HEK293 (cell line): ENCODE data around the gene CORO2B.

Experiments
- CTCF ChIA-PET: fragments of 350-600 bp; formaldehyde crosslinking; extraction: SDS; loops from one replicate; lab custom pipeline; 2021; ENCODE audit warnings: antibody characterized with exemption; lab: Yijun Ruan, JAX
- POLR2A ChIA-PET: fragments of 300-600 bp; formaldehyde crosslinking; extraction: SDS; loops from one replicate; lab custom pipeline; 2020; ENCODE audit warnings: antibody characterized with exemption, inconsistent platforms; lab: Yijun Ruan, JAX
- H3K27ac ChIP-seq: fragments of 200-500 bp; sonication (Bioruptor generic); 2 replicates; pipeline ENCODE4 v1.5.1; 2014; ENCODE audit warnings: low read depth, low read length, control low read depth, inconsistent platforms; ENCODE audit errors: extremely low read depth
- H3K36me3 ChIP-seq, 2 experiments: fragments of 200-500 bp in 1 of 2; sonication (Bioruptor generic) in 1 of 2; 1 replicate in 1 of 2; 2 replicates in 1 of 2; pipeline ENCODE4 v1.5.1; 2014 to 2017; ENCODE audit warnings: inconsistent platforms in 2 of 2, low read length in 2 of 2; ENCODE audit not compliant: control insufficient read depth in 2 of 2, insufficient read depth in 1 of 2
- H3K4me1 ChIP-seq: fragments of 200-500 bp; sonication (Bioruptor generic); 2 replicates; pipeline ENCODE4 v1.5.1; 2014; ENCODE audit warnings: mild to moderate bottlenecking, low read length, inconsistent platforms; ENCODE audit not compliant: control insufficient read depth, insufficient read depth
- H3K4me3 ChIP-seq: 2 replicates; pipeline ENCODE4 v1.5.1; 2011; ENCODE audit warnings: low read depth, mild to moderate bottlenecking, control low read depth, low read length, moderate library complexity
- H3K9me3 ChIP-seq: fragments of 200-500 bp; sonication (Bioruptor generic); 2 replicates; pipeline ENCODE4 v1.5.1; 2014; ENCODE audit warnings: low read depth, low read length, inconsistent platforms; ENCODE audit not compliant: control insufficient read depth, insufficient read depth
- GFI1B ChIP-seq: fragments of 450-650 bp; formaldehyde crosslinking; IDR thresholded peaks from 2 replicates; pipeline ENCODE4 v1.5.1; 2016; ENCODE audit warnings: missing biosample characterization, missing genetic modification characterization
- GLIS1 ChIP-seq: fragments of 450-650 bp; formaldehyde crosslinking; IDR thresholded peaks from 2 replicates; pipeline ENCODE4 v1.5.1; 2016; ENCODE audit warnings: missing biosample characterization, missing genetic modification characterization
- MZF1 ChIP-seq: fragments of 450-650 bp; formaldehyde crosslinking; IDR thresholded peaks from 2 replicates; pipeline ENCODE4 v1.5.1; 2017; ENCODE audit warnings: missing biosample characterization, missing genetic modification characterization, borderline replicate concordance
- PRDM1 ChIP-seq: fragments of 450-650 bp; formaldehyde crosslinking; IDR thresholded peaks from 2 replicates; pipeline ENCODE4; 2016; ENCODE audit warnings: missing biosample characterization, missing genetic modification characterization
- ZBTB1 ChIP-seq: fragments of 450-650 bp; formaldehyde crosslinking; IDR thresholded peaks from 2 replicates; pipeline ENCODE4 v1.5.1; 2016; ENCODE audit warnings: missing biosample characterization, missing genetic modification characterization
- ZBTB10 ChIP-seq: fragments of 450-650 bp; formaldehyde crosslinking; IDR thresholded peaks from 2 replicates; pipeline ENCODE4 v1.5.1; 2016; ENCODE audit warnings: missing biosample characterization, missing genetic modification characterization
- ZBTB21 ChIP-seq: fragments of 450-650 bp; formaldehyde crosslinking; IDR thresholded peaks from 2 replicates; pipeline ENCODE4 v1.5.1; 2017; ENCODE audit warnings: missing biosample characterization, missing genetic modification characterization
- ZBTB8A ChIP-seq: fragments of 450-650 bp; formaldehyde crosslinking; IDR thresholded peaks from 2 replicates; pipeline ENCODE4 v1.5.1; 2016; ENCODE audit warnings: missing biosample characterization, missing genetic modification characterization
- ZEB2 ChIP-seq: fragments of 450-650 bp; formaldehyde crosslinking; IDR thresholded peaks from 2 replicates; pipeline ENCODE4 v1.5.1; 2016; ENCODE audit warnings: missing biosample characterization, missing genetic modification characterization
- ZNF175 ChIP-seq: fragments of 450-650 bp; formaldehyde crosslinking; IDR thresholded peaks from 2 replicates; pipeline ENCODE4 v1.5.1; 2016; ENCODE audit warnings: missing biosample characterization, missing genetic modification characterization
- ZNF19 ChIP-seq: fragments of 450-650 bp; formaldehyde crosslinking; IDR thresholded peaks from 2 replicates; pipeline ENCODE4; 2016; ENCODE audit warnings: missing biosample characterization, missing genetic modification characterization, low read depth
- ZNF2 ChIP-seq: fragments of 450-650 bp; formaldehyde crosslinking; IDR thresholded peaks from 2 replicates; pipeline ENCODE4 v1.5.1; 2016; ENCODE audit warnings: missing biosample characterization, missing genetic modification characterization
- ZNF26 ChIP-seq: fragments of 450-650 bp; formaldehyde crosslinking; IDR thresholded peaks from 2 replicates; pipeline ENCODE4 v1.5.1; 2016; ENCODE audit warnings: missing biosample characterization, missing genetic modification characterization
- ZNF394 ChIP-seq: fragments of 450-650 bp; formaldehyde crosslinking; IDR thresholded peaks from 2 replicates; pipeline ENCODE4 v1.5.1; 2016; ENCODE audit warnings: missing biosample characterization, missing genetic modification characterization, mild to moderate bottlenecking, moderate library complexity, borderline replicate concordance
- ZNF488 ChIP-seq: fragments of 450-650 bp; formaldehyde crosslinking; IDR thresholded peaks from 2 replicates; pipeline ENCODE4 v1.5.1; 2016; ENCODE audit warnings: missing biosample characterization, missing genetic modification characterization
- ZNF514 ChIP-seq: fragments of 450-650 bp; formaldehyde crosslinking; IDR thresholded peaks from 2 replicates; pipeline ENCODE4 v1.5.1; 2016; ENCODE audit warnings: missing biosample characterization, missing genetic modification characterization
- ZNF544 ChIP-seq: fragments of 450-650 bp; formaldehyde crosslinking; IDR thresholded peaks from 2 replicates; pipeline ENCODE4 v1.5.0; 2017; ENCODE audit warnings: missing biosample characterization, missing genetic modification characterization
- ZNF548 ChIP-seq: fragments of 450-650 bp; formaldehyde crosslinking; IDR thresholded peaks from 2 replicates; pipeline ENCODE4 v1.5.1; 2016; ENCODE audit warnings: missing biosample characterization, missing genetic modification characterization
- ZNF560 ChIP-seq: fragments of 450-650 bp; formaldehyde crosslinking; IDR thresholded peaks from 2 replicates; pipeline ENCODE4 v1.5.1; 2017; ENCODE audit warnings: missing biosample characterization, missing genetic modification characterization, borderline replicate concordance
- ZNF571 ChIP-seq: fragments of 450-650 bp; formaldehyde crosslinking; IDR thresholded peaks from 2 replicates; pipeline ENCODE4 v1.5.0; 2017; ENCODE audit warnings: missing biosample characterization, missing genetic modification characterization
- ZNF624 ChIP-seq: fragments of 450-650 bp; formaldehyde crosslinking; IDR thresholded peaks from 2 replicates; pipeline ENCODE4 v1.5.1; 2017; ENCODE audit warnings: missing biosample characterization, missing genetic modification characterization
- ZNF626 ChIP-seq: fragments of 450-650 bp; sonication (Bioruptor Pico); formaldehyde crosslinking; IDR thresholded peaks from 2 replicates; pipeline ENCODE4 v1.5.1; 2018; ENCODE audit warnings: missing biosample characterization, missing genetic modification characterization, inconsistent platforms
- ZNF629 ChIP-seq: fragments of 450-650 bp; formaldehyde crosslinking; IDR thresholded peaks from 2 replicates; pipeline ENCODE4 v1.5.1; 2017; ENCODE audit warnings: missing biosample characterization, missing genetic modification characterization
- ZNF658 ChIP-seq: fragments of 450-650 bp; formaldehyde crosslinking; IDR thresholded peaks from 2 replicates; pipeline ENCODE4; 2016; ENCODE audit warnings: missing biosample characterization, missing genetic modification characterization
- ZNF777 ChIP-seq: fragments of 450-650 bp; formaldehyde crosslinking; IDR thresholded peaks from 2 replicates; pipeline ENCODE4 v1.5.1; 2017; ENCODE audit warnings: missing biosample characterization, missing genetic modification characterization, borderline replicate concordance
- TF ChIP-seq, protein P1 (sequence below): fragments of 450-650 bp; formaldehyde crosslinking; IDR thresholded peaks from 2 replicates; pipeline ENCODE4 v1.5.1; 2016; ENCODE audit warnings: missing biosample characterization, missing genetic modification characterization

The CORO2B gene

DNA sequence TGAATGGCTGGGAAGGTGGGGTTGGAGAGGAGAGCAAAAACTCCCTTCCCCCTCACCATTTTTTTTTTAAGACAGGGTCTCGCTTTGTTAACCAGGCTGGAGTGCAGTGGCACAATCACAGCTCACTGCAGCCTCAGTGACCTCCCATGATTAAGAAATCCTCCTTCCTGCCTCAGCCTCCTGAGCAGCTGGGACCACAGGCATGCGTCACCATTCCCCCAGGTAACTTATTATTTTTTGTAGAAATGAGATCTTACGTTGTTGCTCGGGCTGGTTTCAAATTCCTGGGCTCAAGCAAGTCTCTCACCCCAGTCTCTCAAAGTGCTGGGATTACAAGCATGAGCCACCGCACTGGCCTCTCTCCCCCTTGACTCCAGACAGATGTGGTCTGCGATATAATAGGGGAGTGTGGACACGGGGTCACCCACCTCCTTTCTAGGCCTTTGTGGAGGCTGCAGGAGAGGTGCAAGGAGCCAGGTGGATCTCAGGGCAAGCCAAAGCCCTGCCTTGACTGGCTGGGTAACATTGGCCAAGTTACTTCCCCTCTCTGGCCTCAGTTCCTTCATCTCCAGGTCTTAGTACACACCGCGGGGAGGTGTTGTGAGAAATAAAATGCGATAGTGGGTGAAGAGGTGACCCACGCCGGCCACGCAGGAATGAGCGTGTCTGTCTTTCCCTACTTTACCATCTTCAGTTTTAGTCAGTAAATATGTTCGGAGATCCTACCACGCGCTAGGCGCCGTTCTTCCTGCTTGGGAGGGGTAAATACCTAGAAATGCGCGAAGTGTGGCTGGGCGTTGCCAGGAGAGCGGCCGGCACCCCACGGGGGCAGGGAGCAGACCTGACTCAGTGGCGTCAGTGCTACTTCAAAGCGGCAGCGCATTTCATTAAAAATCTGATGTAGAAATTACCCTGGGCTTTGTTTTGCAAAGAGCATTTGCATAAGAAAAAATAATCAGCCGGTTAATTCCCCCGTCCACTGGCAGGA is 20.2 kb upstream of the CORO2B start:
- H3K4me1 ChIP-seq = no peaks in the 10 kb centered on the region
- H3K4me3 ChIP-seq = no peak overlapping the region
- H3K27ac ChIP-seq = no peak overlapping the region
- H3K36me3 ChIP-seq = no peaks in the 10 kb centered on the region
- H3K9me3 ChIP-seq = no peaks in the 10 kb centered on the region
- ChIA-PET POLR2A (interaction anchor here (1.0 to 1.2 kb wide), 2 partner anchors 21 to 115 kb away, joined by 3 to 7 read pairs; no protein-coding TSS in a partner anchor), CTCF (interaction anchor here (0.5 to 14.6 kb wide), 30 partner anchors 9 to 366 kb away, joined by 3 to 421 read pairs (median 4); no protein-coding TSS in a partner anchor)
- TF ChIP-seq PRDM1 (tag by site-specific recombination) = no peak
- TF ChIP-seq, protein P1, sequence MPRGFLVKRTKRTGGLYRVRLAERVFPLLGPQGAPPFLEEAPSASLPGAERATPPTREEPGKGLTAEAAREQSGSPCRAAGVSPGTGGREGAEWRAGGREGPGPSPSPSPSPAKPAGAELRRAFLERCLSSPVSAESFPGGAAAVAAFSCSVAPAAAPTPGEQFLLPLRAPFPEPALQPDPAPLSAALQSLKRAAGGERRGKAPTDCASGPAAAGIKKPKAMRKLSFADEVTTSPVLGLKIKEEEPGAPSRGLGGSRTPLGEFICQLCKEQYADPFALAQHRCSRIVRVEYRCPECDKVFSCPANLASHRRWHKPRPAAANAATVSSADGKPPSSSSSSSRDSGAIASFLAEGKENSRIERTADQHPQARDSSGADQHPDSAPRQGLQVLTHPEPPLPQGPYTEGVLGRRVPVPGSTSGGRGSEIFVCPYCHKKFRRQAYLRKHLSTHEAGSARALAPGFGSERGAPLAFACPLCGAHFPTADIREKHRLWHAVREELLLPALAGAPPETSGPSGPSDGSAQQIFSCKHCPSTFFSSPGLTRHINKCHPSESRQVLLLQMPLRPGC (tag by site-specific recombination) = no peak
- TF ChIP-seq ZNF488 (tag by site-specific recombination) = no peak
- no peak for TF ChIP-seq MZF1 (tag by site-specific recombination)
- no peak for TF ChIP-seq ZNF514 (tag by site-specific recombination)
- no peak for TF ChIP-seq ZBTB21 (tag by site-specific recombination)
- no peak for TF ChIP-seq ZNF777 (tag by site-specific recombination)
- TF ChIP-seq ZNF394 = no peak
- TF ChIP-seq ZNF560 (tag by site-specific recombination) = no peak
- no peak for TF ChIP-seq ZNF629 (tag by site-specific recombination)
- TF ChIP-seq GFI1B (tag by site-specific recombination) = no peak
- no peak for TF ChIP-seq ZEB2 (tag by site-specific recombination)

DNA sequence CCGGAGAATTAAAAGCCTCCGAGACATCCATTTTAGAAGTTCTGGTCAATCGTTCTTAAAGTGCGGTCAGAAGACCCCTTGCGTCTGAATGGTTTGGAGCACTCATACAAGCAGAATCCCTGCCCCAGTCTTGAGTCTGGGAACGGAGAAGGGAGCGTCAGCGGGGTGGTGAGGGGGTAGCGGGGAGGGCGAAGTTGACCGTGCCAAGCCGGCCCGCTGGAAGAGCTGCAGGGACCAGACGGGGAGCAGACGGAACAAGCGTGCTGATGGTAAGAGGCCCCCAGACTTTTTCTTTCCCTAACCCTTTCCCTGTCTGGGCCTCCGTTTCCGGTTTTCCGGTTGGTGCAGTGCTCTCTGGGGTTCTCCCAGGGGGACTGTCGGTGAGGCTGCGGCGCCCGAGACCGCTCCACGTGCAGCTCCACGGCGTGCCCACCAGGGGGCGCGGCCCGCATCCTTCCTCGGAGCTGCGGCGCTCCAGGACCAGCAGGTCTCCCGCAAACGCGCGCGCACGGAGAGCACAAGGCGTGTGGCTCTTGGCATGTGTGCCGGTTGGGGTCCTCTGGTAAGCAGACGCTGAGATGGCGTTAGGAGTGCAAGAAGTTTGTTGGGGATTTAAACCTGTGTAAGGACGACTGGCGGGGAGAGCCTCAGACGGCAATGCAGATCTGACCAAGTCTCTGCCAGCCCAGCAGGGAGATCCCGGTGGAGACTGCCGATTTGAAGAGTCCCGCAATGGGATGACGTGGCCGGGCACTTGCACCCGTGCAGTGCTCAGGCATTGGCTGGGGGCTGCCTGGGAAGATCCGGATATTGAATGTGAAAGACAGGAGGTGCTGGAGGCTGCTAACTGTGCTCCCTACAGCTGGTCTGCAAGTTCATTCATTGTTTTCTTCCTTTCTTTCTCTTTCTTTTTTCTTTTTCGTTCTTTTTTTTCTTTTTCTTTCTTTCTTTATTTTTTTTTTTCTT is 19.2 kb upstream of the CORO2B start:
- CTCF ChIA-PET = interaction anchor here (0.5 to 7.8 kb wide), 37 partner anchors 9 to 541 kb away, joined by 3 to 226 read pairs (median 4); no protein-coding TSS in a partner anchor
- H3K4me3 ChIP-seq = peak overlapping the region; percentile 44
- no peaks in the 10 kb centered on the region for H3K36me3 ChIP-seq
- POLR2A ChIA-PET = interaction anchor here (0.5 to 1.2 kb wide), 4 partner anchors 15 to 365 kb away, joined by 3 to 7 read pairs (median 3); no protein-coding TSS in a partner anchor
- no peaks in the 10 kb centered on the region for H3K4me1 ChIP-seq
- no peak overlapping the region for H3K27ac ChIP-seq
- no peaks in the 10 kb centered on the region for H3K9me3 ChIP-seq
- TF ChIP-seq ZNF175 (tag by site-specific recombination) (no peak), ZBTB1 (tag by site-specific recombination) (peak; percentile 99), ZNF544 (tag by site-specific recombination) (no peak), ZBTB8A (tag by site-specific recombination) (peak; percentile 68), ZNF624 (tag by site-specific recombination) (no peak), ZNF548 (tag by site-specific recombination) (no peak), ZNF2 (peak; percentile 100), ZNF26 (tag by site-specific recombination) (no peak), ZNF658 (no peak), ZNF19 (tag by site-specific recombination) (no peak), GLIS1 (tag by site-specific recombination) (peak; percentile 95), ZBTB10 (tag by site-specific recombination) (no peak; the same call in 1 of the 2 replicates), ZNF626 (no peak), ZNF571 (tag by site-specific recombination) (no peak)
